NCI-H1105 treated with DMSO at 0.1 percent for 48 hours (cell line): Measurements from ENCODE around the gene GTF2A1.

Experiments used
- DNase-seq: peaks from one replicate; lab custom pipeline; 2025; lab: John Stamatoyannopoulos, UW

The GTF2A1 gene

DNA sequence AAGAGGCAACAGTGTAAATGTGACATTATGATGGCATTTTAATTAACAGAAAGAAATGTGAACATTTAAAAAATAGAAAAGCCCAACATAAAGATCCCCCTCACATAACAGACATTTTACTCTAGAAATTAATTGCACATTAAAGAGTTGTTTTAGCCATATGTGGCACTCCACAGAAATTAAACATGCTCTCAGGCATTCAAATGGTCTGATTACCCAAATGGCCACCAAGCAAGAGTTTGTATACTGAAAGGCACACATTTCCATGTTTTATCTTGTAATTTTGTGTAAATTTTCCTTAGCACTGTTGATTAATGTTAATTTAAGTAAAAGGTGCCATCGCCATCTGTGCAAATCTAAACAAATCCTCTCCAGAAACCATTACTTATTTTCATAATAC, 43.5 kb downstream of the GTF2A1 start:
- DNase-seq = no peak

DNA sequence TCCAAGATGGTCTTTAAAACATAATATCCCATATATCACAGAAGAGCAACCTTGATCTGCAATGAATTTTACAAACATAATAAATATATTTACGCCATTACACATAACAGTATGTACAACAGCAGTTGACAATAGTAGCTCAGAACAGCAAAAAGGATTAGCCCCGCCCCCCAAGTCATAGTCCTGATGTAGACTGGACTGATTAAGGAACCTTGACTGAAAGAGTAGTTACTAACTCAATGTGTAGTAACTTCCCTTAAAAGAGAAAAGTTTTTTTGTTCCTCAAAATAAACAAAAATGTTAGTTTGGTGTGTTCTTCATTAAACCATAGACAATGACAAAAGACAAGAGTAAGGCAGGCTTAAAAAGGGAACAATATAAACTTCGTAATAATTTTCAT, 44.5 kb downstream of the GTF2A1 start:
- no peak for DNase-seq

DNA sequence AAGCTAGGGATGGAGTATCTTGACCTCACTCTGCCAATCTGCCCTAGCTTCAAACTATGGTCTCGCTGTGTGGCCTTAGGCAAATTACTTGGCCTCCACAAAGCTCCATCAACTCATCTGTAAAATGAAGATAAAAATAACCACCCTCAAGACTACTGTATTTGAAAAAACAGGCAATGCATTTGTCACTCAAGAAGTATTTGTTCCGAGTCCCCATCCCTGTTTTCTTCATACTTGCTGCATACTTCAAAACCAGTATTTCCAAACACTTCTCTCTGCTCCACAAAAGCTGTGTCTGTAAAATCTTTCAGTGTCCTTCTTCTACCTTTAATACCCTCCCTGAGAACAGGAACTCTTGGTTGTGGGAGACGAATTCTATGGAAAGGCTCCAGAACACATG, 47.9 kb downstream of the GTF2A1 start:
- no peak for DNase-seq

DNA sequence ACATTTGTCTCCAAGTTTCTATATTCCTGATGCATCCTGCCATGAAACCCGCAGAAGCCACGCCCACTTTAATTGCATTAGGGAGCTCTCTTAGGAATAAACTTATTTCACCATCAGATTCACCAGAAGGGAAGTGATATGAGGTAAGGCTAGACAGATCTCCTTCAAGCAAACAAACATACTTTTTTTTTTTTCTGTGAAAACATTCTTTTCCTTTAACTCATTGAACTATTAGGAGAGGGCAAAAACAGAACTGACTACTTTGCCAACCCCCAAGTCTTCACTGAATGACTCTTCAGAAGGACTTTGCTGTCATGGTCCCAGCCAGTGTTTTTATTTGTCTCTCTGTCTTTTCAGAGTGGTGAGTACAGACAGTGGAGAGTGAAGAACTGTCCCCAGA, 48.4 kb downstream of the GTF2A1 start:
- no peak for DNase-seq

DNA sequence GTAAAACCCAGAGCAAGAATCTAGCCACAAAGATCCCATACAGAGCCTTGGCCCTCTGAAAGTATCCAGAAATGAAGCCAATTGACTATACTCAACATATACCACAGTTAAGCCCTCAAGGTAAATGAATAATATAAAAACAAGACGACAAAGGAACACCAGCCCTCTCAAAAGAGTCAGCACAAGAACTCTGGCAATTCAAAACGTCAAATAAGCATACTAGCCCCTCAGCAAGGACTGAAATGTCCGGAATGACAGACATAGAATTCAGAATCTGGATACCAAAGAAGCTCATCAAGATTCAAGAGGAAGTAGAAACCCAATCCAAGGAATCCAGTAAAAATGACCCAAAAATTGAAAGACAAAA, 49.9 kb downstream of the GTF2A1 start:
- DNase-seq = no peak

DNA sequence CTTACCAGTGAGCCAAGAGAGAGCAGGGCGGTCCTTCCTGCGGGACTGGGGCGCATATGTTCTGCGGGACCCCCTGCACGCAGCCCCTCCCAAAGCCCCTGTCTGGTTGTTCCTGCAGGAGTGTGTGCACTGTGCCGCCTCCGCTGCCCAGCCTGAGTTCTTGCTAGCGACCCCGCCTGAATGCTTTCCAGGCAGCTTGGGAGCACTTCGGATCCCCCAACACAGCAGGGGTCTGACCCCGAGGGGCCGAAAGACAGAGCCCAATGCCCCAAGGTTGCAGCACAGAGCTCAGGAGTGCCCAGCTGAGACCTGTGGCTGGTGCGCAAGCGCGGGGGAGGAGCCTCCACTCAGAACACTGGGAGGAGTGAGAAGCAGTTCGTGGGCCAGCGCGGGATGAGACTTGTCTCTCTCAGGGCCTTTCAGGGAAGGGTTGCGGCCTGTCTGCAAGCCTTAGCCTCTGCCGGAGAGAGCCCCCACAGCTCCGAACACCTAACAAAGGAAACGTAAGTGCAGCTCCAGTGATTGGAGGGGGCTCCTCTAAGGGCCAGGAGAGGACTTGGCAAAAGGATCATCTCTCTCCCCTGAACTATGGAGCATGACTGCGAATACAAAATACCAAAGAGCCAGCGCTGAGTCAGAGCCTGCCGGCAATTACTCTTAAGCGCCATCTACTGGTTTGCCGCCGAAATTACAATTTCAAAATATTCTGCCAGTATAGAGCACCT, 50.5 kb downstream of the GTF2A1 start:
- DNase-seq = peak; percentile 94

DNA sequence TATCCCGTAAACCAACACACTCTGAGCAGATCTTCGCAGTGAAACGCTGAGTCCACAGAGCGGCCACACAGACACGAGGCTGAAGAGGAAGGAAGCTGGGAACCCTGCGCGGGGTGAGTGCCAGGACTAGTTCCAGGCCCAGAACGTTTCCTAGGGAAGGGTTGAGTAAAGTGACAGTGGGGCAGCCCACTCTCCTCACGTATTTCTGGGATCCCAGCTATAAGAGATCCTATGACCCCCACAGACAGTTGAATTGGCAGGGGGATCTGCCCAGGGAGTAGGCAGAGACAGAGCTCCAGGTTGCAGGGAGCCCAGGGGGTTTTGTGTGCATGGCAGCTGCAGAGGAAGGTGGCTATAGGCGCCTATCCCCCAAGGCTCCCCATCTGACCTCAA, 51.1 kb downstream of the GTF2A1 start:
- DNase-seq = no peak

DNA sequence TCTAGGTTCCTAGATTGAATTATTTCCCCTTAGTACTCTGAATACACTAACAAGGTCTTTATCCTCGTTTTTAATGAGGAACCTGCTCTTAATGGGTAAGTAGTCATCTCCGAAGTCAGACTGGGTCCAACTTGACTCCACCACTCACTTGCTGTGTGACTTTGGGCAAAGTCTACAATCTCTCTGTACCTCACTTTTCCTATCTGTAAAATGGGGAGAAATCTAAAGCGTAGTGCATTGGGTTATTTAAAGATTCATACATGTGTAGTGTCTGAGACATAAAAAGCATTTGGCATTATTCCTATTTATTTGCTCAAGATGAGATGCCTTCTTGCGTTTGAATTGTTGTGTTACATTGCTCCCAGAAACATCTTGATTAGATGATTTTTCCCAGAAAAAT, 51.5 kb downstream of the GTF2A1 start:
- no peak for DNase-seq

DNA sequence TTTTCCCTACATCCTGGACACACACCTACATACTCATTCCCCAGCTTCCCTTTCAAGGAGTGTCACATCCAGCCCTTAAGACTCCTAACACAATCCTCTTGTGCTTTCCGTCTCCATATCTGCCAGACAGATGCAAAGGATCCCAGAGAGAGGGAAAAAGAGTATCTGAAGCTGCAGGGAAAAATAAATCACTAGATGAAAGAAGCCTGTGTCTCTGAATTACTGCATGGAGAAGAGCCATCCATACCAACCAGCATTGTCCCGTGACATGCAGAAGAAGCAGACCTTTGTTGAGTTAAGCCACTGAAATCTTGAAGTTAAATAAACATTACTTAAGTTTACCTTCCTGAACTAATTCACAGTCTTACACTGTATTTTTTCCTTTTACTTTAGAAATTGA, 54.6 kb downstream of the GTF2A1 start:
- DNase-seq = no peak

DNA sequence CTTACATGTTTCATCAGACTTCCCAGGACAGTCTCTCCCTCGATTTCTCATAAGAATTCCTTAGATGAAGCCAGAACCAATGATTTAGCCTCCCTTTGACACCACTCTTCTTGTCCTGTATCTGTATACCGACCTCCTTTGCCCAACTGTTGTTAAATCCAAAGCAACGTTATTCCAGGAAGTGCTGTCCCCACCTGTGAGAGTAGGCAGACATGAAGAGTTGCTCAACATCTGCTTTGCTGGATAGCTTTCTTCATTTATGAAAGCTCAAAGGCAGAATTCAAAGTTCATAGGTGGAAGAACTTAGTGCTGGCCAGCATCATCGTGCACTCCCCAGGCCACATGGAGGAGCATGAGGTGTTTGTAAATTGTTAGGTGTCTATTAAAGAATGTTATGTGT, 55.6 kb downstream of the GTF2A1 start:
- no peak for DNase-seq

DNA sequence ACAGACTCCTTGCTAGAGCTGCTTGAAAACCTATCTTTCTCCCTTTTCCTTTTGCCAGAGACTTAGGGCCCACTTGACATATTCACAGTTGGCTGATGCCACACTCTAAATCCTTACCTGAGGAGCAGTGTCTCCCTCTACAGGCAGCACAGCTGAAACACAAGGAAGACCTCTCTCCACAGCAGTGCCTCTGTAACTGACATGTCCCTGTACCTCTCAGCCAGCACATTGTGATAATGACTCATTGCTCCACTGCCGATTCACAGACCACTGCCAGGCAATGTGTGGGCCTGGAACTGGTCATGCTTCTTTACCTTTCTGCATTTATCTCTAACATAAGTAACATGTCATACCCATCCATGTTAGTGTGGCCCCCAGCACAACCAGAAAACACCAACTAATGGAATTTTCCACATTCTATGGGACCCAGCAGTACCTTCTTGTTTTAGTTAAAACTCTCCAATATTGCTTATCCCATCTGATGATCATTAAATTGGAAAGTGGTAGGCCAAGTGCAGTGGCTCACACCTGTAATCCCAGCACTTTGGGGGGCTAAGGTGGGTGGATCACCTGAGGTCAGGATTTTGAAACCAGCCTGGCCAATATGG, 56.5 kb downstream of the GTF2A1 start:
- DNase-seq = peak; percentile 88

DNA sequence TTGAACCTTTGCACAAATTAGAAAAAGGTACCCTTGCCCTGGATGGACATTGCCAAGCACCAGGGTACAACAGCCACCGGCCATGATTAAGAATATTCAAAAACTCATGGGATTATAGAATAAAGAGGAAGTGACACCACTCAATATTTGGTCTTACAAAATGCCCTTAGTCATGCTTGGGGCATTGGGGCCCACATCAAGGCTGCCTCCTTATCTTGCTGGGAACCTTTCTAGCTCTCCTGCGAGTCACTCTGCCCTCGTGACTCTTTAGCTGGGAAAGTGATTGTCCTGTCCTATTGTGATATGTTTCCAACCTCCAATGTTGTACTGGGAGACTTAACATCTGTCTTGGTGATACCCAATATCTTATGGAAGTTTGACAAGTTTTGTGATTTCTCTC, 57.8 kb downstream of the GTF2A1 start:
- no peak for DNase-seq

DNA sequence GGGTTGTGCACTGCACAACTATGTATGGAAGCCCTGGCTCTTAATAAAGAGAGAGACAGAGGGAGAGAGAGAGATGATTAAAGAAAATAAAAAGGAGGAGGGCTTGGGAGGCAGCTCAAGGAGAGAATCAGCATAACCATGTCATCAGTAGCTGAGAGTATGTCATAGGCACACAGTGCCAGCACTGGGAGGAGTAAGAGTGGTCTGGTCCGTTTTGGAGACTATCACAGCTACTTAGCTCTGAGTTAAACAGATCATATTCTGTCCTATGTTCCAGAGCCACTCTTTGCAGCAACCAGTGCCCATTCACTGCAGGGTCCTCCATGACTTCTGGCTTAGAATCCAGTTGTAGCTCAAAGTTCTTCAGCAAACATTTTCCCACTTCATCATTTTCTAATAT, 59.0 kb downstream of the GTF2A1 start:
- DNase-seq = no peak

DNA sequence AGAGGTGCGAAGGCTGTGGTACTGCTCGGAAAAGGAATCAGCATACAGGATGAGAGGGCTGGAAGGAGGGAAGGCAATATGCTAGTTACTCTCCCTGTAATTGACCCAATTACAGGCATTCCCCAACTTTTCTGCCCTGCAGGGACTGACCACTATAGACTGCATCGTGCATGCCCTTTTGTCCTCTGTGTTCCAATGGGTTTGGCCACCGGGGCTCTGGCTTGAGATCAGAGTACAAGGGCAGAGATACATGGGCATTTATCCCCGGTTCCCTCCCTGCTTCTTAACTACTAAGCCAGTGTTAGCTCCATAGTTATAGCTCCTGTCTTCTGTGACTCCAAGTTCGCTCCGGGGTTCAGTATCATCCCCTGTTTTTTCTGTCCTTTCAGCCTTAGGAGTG, 59.7 kb downstream of the GTF2A1 start:
- DNase-seq = no peak

DNA sequence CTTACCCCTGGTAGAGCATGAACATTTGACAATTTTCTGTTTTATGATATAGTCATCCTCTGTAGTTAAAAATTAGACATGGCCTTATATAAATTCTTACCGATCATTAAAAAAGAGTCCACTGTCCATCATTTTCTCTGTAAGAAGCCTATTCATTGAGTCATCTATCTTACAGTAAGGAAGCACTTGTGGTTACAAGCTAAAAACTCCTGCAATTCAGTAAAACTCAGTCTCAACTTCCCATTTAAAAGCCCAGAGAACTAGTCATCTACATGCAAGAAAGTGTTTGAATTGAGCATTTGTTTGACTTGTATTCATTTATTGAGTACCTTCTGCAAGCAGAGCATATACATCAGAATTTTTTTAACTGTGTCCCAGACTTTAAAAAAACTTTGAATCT, 63.3 kb downstream of the GTF2A1 start:
- DNase-seq = no peak

DNA sequence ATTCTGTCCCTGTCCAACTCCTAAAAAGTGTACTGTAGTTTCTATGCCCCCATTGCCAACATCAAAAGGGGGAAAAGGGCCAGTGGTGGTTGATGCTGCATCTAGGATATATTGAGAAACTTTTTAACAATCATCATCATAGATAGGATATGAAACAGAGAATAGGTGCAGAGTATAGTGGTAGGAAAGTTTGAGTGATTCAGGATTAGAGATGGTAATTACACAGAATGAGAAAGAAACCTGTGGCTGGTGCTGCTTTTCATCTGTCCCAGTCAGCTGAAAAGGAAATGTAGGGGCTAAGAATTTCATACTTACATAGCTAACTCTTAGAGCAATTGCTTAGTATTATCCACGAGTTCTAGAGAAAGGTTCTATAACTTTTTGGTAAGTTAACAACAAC, 67.6 kb downstream of the GTF2A1 start:
- DNase-seq = no peak

DNA sequence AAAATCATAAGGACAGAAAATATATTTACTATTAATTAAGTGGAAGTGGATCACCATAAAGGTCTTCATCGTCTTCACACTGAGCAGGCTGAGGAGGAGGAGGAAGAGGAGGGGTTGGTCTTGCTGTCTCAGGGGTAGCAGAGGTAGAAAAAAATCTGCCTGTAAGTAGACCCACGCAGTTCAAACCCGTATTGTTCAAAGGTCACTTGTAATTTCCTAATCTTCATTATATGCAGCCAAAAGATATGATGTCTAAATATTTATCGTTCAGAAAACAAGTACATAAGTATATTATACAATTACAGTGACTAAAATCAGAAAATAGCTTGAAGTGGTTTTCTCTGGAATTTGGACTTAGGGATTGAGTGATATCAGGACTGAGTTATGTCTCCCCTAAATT, 72.1 kb downstream of the GTF2A1 start:
- no peak for DNase-seq

DNA sequence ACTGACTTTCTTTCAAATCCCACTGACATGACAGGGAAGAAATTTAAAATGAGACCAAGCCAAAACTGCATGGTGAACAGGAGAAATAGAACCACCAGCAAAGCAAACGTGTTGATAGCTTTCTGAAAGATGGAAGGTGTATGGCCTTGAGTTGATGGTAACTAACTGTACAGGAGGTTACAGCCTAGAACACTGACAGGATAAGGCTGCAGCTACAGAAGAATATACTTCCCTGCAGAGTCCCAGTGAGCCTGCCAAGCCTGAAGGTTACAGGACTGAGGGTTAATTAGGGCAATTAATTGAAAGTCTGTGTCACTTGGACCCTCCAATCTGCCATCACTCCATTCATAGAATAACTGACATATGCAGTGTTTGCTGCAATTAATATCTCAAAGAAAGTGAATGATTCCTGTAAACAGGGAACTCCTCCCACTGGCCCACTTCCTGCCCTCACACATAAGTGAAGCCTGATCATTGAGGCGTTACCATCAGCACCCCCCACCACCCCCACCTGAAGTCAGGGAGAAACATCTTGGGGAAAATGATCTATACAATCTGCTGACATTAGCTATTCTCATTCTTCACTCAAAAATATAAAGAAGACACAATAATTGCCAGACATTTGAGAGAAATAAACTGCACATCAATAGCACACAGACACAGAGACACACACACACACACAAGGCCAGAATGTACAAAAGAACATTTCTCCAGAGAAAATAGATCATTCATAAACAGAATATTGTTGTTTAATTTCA, 73.4 kb downstream of the GTF2A1 start:
- DNase-seq = peak; percentile 85

DNA sequence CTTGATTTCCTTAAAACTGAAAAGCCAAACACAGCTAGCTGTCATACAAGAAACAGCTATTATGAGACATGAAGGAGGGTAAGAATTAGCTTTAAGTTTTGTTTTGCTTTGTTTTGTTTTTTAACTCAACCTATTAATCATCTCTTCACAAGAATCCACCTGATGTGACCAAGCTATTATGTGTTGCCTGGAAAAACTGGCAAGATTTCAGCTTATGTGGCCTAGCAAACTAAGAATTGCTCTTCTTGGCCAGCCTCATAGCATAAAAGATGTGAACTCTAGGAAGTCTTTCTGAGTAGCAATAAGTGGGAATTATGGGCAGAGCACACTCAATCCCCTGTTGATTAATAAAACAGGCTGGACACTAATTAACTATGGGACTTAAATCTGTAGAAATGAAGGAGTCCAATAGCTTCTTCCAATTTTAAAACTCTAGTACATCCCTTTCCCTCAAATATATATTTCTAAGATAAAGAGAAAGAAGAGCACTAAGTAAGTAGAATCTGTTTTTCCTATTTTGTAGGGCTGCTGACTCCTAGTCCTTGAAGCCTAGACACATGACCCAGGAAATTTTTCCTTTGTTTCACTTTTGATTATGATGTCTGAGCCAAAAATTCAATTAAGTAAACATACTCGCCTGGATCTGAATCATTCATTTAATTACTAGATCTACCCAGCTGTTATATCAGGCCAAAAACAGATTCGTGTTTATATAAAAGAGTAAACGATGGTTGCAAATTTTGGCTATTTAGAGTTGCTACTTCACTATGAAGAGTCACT, 75.7 kb downstream of the GTF2A1 start:
- peak; percentile 96 for DNase-seq

DNA sequence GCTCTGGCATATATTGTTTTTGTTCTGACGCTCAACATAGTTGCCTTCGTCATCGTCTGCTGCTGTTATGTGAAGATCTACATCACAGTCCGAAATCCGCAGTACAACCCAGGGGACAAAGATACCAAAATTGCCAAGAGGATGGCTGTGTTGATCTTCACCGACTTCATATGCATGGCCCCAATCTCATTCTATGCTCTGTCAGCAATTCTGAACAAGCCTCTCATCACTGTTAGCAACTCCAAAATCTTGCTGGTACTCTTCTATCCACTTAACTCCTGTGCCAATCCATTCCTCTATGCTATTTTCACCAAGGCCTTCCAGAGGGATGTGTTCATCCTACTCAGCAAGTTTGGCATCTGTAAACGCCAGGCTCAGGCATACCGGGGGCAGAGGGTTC, 77.0 kb downstream of the GTF2A1 start:
- no peak for DNase-seq

DNA sequence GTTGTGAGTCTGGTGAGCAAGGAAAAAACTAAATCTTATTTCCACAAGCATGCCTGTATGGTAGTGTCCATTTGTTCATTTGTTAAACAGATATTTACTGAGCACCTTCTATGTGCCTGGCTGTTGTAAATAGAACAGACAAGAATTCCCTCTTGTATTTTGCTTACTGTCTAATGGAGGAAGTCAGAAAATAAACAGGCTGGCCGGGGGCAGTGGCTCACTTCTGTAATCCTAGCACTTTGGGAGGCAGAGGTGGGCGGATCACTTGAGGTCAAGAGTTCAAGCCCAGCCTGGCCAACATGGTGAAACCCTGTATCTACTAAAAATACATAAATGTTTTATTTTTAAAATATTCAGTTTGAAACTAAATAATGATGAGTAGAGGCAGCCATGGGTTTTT, 79.3 kb downstream of the GTF2A1 start:
- DNase-seq = no peak

DNA sequence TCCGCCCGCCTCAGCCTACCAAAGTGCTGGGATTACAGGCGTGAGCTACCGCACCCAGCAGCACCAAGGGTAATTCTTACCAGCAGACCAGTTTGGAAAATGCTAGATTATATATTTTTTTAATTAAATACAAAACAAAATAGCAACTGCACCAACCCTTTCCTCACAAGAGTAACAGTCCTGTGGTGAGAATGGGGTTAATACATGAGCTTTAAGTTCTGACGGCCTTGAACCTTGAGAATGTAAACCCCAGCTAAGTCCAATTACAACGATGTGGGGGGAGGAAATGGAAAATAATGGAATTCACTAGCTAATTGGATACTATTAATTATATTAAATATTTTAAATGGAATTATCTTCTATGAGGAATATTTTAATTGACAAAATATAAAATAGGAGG, 82.3 kb downstream of the GTF2A1 start:
- no peak for DNase-seq

DNA sequence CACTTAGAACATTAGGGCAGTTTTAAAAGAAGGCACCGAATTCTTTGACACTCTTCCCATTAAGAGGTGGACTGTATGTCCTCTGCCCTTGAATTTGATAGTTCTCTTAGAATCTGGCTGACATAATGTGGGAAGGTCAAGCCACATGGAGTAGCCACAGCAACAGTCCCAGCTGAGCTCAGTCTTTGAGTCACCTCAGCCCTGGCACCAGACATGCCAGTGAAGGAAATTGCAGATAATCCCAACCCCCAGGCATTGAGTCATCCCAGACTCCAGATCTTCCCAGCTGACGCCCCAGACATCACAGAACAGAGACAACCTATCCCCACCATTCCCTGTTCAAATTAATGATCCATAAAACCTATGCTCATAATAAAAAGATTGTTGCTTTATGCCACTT, 83.4 kb downstream of the GTF2A1 start:
- no peak for DNase-seq
